Colonic mucosa (tissue), 4 donors: ENCODE results near the gene TSPAN7. TPM values are rescaled to one million over a fixed set of nuclear protein-coding genes. Genes with fewer than 3 reads are reported as not detected.

Experiments used
- DNase-seq: peaks from one replicate; pipeline ENCODE4 v3.0.0-alpha.2; 2020
- H3K27ac ChIP-seq: fragments of 200-600 bp; one replicate; pipeline ENCODE4 v1.8.0; 2021
- H3K27me3 ChIP-seq: fragments of 200-600 bp; one replicate; pipeline ENCODE4 v1.8.0; 2021
- H3K36me3 ChIP-seq: fragments of 200-600 bp; one replicate; pipeline ENCODE4 v1.8.0; 2021
- H3K4me1 ChIP-seq: fragments of 200-600 bp; one replicate; pipeline ENCODE4 v1.8.0; 2021; ENCODE audit warnings: mild to moderate bottlenecking
- H3K4me3 ChIP-seq: fragments of 200-600 bp; one replicate; pipeline ENCODE4 v1.8.0; 2021
- H3K9ac ChIP-seq, 2 donors: one replicate each; pipeline ENCODE4 v1.7.0; 2013; ENCODE audit warnings: control low read depth in 2 of 2, low read depth in 2 of 2, low read length in 2 of 2
- H3K9me3 ChIP-seq: fragments of 200-600 bp; one replicate; pipeline ENCODE4 v1.8.0; 2021
- intact Hi-C: fragments of 100-400 bp; cut with DNase I; formaldehyde crosslinking; loops from one replicate; pipeline ENCODE4 v1.14.1; 2022
- total RNA-seq, 2 donors: library from RNA; stranded (reverse); fragmentation: NEBNext Ultra II Directional in 1 of 2; extraction: Animal tissue kit (Norgen Biotek cat#: 25700) in 1 of 2; gene quantifications; one replicate each; pipeline ENCODE4 v1.2.1, GENCODE V29; 2021
- TF ChIP-seq, protein P1 (sequence below): fragments of 200-600 bp; IDR thresholded peaks from one replicate; pipeline ENCODE4 v1.8.0; 2022; ENCODE audit warnings: antibody characterized with exemption, mild to moderate bottlenecking
- donor health status: healthy.
- donor health status: DM: no; HTN: no; CAD: no.
- donor health status: DM: no; HTN: no; CAD: no.

Gene TSPAN7
- total RNA-seq, 2 donors from 2014 or later: 66.1 to 91.5 TPM

DNA sequence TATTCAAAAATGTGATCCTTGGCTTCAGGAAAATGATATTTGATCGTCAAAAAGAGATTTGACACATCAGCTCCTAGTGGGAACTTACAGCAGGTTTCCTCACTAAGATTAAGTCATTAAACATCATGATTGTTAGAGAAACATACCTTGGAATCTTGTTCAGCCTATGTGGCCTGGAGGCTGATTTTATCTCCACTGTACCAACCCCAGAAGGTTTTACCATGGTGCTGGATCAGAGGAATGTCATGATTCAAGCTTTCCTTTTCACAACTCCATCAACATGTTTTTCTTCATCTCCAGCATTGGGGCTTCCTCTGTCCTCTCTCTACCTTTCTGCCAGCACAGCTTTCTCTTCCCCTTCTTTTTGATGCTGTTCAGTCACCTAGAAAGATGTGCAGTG, 171.5 kb downstream of the TSPAN7 start:
- no peaks in the 10 kb centered on the region for H3K27me3 ChIP-seq
- H3K9me3 ChIP-seq: no peaks in the 10 kb centered on the region
- H3K4me3 ChIP-seq: no peak overlapping the region
- intact Hi-C loops: no loop called here
- no peak overlapping the region for H3K27ac ChIP-seq
- no peak overlapping the region for H3K9ac ChIP-seq
- H3K36me3 ChIP-seq: no peaks in the 10 kb centered on the region
- TF ChIP-seq, protein P1, sequence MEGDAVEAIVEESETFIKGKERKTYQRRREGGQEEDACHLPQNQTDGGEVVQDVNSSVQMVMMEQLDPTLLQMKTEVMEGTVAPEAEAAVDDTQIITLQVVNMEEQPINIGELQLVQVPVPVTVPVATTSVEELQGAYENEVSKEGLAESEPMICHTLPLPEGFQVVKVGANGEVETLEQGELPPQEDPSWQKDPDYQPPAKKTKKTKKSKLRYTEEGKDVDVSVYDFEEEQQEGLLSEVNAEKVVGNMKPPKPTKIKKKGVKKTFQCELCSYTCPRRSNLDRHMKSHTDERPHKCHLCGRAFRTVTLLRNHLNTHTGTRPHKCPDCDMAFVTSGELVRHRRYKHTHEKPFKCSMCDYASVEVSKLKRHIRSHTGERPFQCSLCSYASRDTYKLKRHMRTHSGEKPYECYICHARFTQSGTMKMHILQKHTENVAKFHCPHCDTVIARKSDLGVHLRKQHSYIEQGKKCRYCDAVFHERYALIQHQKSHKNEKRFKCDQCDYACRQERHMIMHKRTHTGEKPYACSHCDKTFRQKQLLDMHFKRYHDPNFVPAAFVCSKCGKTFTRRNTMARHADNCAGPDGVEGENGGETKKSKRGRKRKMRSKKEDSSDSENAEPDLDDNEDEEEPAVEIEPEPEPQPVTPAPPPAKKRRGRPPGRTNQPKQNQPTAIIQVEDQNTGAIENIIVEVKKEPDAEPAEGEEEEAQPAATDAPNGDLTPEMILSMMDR: no peak
- no peaks in the 10 kb centered on the region for H3K4me1 ChIP-seq
- DNase-seq: no peak

Other genes with a start within 250 kb of the TSPAN7 start
- gene RPGR, start 234.0 kb upstream of the TSPAN7 start, total RNA-seq: 1 to 10 TPM; 8.3 to 9.8 TPM
- 10 to 100 TPM in 1 of 2 donors, 1 to 10 TPM in 1; 2.6 to 10.2 TPM for gene OTC, start 208.9 kb upstream of the TSPAN7 start, total RNA-seq
- gene MID1IP1, start 239.9 kb downstream of the TSPAN7 start, total RNA-seq: 10 to 100 TPM; 42.8 to 60.9 TPM